GM19395 (cell line): ENCODE data around the gene TFDP1.
A peak's percentile ranks its signal among the peaks of the same experiment; 100 is the strongest.
"Not testable (repeated sequence)": the region's sequence is repeated elsewhere in the genome, so short reads cannot be mapped to it uniquely, and the experiment has no call there.

ENCODE experiments used
- ATAC-seq: cut with Tn5 transposase; IDR thresholded peaks from one replicate; pipeline ENCODE4 v1.9.1; 2021; ENCODE audit warnings: mild to moderate bottlenecking, moderate library complexity; ENCODE audit not compliant: unreplicated experiment

Gene TFDP1

DNA sequence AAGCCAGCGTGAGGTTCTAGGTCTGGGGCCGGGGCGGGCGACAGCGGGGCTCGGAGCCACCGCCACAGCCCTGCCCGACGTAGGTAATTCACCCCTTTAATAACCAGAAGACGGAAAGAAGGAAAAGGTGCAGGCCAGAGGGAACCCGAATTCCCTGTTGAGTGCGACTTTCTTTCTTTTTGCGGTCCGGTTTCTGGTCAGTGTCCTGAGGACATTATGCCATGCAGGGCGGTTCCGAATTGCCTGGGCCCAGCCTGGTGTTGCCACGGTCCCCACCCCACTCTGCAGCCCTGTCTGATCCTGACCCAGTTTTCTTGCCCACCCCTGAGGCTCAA lies 18.4 kb upstream of the TFDP1 start:
- no peak for ATAC-seq

DNA sequence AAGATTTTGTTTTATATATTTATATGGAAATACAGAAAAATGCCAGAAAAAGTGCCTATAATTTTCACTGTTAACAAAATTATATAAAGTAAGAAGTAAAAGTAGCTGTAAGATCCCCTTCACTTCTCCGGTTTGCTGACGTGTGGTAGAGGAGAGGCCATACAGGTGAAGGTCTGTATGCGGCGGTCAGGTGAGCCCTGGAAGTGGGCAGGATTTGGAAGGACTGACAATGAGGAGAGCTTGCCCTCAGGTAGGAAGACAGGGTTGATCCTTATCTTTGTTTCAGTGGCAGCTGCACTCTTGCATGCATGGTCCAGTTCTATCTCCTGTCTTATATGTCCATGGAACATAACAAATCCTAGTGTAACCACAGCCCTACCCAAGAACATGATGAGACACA lies 16.9 kb upstream of the TFDP1 start:
- ATAC-seq = no peak

DNA sequence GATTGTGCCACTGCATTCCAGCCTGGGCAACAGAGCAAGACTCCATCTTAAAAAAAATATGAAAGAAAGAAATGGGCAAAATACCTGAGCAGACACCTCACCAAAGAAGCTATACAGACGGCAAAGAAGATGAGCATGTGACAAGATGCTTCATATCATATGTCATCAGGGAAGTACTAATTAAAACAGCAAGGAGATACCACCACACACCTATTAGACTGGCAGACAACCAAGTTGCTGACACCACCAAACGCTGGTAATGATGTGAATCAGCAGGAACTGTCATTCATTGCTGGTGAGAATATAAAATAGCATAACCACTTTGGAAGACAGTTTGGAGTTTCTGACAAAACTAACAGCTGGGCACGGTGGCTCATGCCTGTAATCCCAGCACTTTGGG lies 11.5 kb upstream of the TFDP1 start:
- ATAC-seq = no peak

DNA sequence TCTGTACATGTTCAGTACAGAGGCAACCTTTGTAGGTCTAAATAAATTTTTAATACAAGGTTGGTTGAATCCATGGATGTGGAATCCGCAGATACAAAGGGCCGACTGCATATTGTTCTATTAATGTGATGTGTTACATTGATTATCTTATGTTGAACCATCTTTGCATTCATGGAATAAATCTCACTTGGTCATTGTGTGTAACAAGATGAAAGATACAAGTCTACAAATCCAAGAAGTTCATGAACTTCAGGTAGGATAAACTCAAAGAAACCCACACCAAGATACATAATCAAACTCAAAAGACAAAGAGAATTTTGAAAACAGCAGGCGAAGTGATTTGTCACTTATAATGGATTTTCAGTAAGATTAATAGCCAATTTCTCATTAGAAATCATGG lies 8.0 kb upstream of the TFDP1 start:
- no peak for ATAC-seq

DNA sequence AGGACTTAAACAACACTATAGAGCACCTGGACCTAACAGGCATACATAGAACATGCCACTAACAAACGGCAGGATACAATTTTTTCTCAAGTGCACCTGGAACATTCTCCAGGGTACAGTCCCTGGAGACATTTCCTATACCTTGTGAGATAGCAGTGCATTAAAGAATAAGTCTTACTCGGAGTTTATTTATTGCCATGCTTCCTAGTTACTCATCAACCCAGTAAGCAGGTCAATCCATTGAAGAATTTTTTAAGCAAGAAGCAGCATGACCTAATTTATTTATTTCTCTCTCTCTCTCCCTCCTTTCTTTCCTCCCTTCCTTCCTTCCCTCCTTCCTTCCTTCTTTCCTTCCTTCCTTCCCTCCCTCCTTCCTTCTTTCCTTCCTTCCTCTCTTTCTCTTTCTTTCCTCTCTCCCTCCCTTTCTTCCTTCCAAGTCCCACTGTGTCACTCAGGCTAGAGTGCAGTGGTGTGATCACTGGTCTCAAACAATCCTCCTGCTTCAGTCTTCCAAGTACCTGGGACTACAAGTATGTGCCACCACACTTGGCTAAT lies 6.6 kb upstream of the TFDP1 start:
- ATAC-seq = no peak

DNA sequence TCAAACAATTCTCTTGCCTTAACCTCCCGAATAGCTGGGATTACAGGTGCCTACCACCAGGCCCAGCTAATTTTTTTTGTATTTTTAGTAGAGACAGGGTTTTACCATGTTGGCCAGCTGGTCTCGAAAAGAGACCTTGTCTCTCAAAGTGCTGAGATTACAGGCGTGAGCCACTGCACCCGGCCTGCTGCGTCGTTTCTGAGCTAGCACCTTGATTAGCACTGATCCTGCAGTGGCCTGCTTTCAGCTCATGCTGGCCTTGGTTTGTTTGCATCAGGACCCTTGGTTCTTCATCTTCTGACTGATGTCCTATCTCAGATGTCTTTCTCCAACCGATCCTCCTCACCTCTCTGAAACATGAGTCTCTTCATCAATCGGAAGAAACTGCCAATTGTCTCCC lies 4.9 kb upstream of the TFDP1 start:
- ATAC-seq = no peak

GRCh38 chr13:113581871-113582270 lies 2.7 kb upstream of the TFDP1 start:
- no peak for ATAC-seq

DNA sequence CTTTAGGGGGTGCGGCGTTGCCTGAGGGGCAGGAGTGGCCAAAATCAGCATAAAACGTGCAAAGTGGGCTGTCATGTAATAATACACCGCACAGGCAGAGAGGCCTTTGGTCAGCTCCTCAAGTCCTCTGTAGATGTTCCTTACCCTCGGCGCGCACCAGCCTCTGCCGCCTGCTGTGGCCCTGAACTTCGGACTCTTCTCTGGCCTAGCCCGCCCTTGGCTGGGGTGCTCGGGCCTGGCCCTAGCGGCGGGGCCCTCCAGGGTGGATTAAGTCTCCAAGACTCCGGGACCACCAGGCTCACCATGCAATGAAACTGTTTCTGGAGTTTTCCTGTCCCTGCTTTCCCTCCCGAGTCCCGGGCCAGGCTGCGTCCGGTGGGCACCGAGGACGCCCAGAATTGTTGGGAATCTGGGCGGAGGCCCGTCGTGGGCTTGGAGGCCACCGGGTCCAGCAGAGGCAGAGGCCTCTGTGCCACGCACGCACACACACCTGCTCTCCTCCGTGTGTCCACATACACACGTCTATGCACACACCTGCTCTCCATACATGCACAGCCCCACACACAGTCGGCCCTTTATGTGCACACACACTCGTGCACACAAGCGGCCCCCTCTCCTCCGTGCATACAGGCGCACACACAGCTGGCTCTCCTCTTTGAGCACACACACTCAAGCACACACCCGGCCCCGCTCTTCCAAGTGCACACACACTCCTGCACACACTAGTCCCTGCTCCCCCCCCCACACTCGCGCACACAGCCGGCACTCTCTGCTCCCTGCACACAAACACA lies 1.5 kb upstream of the TFDP1 start:
- no peak for ATAC-seq

DNA sequence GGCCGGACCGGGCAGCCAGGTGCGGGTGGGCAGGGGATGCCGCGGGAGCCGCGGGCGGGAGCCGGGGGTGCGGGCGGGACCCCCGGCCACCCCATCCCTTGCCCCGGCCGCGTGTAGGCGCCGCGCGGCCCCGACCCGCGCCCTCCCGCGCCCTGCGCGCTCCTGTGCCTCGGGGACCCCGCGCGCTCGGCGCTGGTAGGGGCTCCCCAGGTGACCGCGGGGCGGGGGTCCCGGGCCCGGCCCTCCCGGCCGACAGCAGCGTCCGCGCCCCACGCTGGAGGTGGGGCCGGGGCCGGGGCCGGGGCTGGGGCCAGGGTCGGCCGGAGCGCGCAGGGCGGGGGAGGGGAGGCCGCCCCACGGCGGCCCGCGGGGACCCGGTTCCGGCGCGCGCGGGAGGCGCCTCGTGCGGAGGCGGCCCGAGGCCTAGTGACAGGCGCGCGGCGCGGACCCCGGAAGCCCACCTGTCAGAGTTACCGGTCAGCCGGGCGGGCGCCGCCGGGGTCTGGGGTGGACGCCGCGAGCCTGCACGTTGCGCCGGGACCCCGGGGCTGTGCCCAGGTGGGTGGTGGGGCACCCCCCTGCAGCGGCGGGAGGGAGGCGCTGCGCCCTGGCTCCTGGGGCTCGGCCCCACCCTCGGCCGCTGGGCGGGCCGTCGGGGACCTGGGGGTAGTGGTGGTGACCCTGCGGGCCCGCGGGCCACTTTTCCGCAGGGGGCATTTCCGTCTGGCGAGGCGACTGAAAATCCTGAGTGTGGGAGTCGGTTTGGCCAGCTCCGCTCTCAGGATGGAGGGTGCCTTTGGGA lies 518 bp downstream of the TFDP1 start:
- ATAC-seq = peak; percentile 42

DNA sequence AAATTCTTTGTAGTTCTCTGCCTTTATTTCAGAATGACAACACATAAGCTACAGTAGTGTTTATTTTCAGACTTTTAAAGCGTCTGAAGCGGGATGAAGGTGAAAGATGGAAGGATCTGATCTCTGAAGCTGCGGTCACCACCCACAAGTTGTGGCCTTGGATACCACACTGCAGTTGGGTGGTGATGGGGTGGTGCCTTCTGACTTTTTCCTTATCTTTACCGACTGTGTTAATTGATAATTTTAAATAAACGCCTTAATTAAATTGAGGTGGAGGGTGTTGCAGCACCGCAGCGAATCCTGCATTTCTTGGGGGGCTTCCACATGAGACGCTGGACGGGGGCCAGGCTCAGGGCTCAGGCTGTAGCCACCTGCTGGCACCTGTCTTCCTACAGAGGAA lies 1.3 kb downstream of the TFDP1 start:
- ATAC-seq = no peak

DNA sequence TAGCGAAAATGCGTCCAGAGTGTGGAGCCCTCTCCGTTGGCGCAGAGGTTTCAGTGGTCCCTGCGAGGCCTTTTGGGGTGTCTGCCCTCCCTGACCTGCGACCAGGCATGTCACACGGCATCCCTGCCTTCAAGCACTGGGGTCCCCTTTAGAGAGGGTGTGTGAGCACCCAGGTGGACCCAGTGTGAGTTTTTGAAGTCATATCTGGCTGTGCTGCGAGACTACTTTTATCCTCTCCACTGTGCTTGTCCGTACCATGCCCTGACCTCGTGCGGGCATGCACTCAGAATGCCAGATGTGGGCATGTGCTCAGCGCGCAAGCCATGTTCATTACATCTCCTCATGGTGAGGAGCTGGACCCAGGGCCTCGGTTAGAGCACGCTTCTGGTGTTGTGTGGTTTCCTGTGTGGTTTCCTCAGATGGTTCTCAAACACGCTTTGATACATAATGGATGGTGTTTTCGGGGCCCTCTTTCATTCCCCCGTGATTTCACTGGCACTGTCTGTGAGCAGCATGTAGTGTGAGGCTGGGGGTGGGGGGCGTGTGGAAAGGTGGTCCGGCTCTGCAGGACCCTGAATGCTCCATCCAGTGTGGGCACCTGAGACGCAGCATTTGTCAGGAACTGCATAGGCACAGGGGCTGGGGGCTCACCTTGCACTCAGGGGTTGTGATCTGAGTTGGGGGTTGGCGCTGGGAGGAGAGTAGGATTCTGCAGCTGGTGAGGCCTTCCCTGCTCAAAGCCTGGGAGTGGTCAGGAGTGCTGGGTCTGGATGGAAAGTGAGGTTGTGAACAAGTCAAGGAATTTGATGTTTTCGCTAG lies 2.3 kb downstream of the TFDP1 start:
- no peak for ATAC-seq

GRCh38 chr13:113588394-113589111 lies 4.0 kb downstream of the TFDP1 start:
- no peak for ATAC-seq

GRCh38 chr13:113589251-113589960 lies 4.9 kb downstream of the TFDP1 start:
- no peak for ATAC-seq

- ATAC-seq = no peak
Observed at GRCh38 chr13:113589961-113590339, 5.4 kb downstream of the TFDP1 start.

DNA sequence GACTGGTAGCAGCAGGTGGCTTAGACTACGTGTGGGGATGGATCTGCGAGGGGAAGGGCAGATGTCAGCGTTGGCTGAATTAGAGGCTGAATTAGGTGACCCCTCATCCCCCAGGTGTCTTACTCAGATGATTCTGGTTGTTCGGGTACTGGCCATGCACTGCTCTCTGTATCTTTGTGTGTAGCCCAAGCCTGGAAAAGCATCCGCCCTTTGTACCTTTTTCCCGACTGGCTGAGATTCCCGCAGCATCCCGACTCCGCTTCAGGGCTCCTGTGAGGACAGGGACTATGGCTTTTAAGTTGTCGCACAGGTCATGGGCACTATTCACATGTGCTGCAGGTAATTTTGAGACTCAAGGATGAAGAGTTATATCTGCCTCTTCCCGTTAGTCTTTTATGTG lies 7.2 kb downstream of the TFDP1 start:
- no peak for ATAC-seq

GRCh38 chr13:113592571-113592970 lies 8.0 kb downstream of the TFDP1 start:
- ATAC-seq = no peak

GRCh38 chr13:113594066-113594821 lies 9.7 kb downstream of the TFDP1 start:
- not testable (repeated sequence) for ATAC-seq

- no peak for ATAC-seq
Observed at GRCh38 chr13:113595131-113595530, 10.6 kb downstream of the TFDP1 start.
